HCT116 (cell line): ENCODE measurements around the gene KCTD18. TPM values are rescaled to one million over a fixed set of nuclear protein-coding genes. Genes with fewer than 3 reads are reported as not detected.

Experiments
- ATAC-seq: fragments of 200-7000 bp; cut with Tn5 transposase; 2 replicates; pipeline ENCODE4 v1.9.1; 2020; ENCODE audit warnings: mild to moderate bottlenecking, moderate library complexity
- BruUV-seq: library from RNA; stranded (reverse); fragments of 400-500 nt; replicated peaks from 2 replicates; lab custom pipeline; 2021; lab: Mats Ljungman, UMichigan
- CTCF ChIA-PET: fragments of 300-600 bp; sonication (Branson Sonifier 250); formaldehyde crosslinking; loops from one replicate; lab custom pipeline; 2021; ENCODE audit warnings: antibody characterized with exemption; lab: Charles Lee
- POLR2A ChIA-PET: fragments of 300-600, 350-600 bp; sonication (Branson Sonifier 250); formaldehyde crosslinking; loops from one replicate; lab custom pipeline; 2021; ENCODE audit warnings: antibody characterized with exemption; lab: Charles Lee
- RAD21 ChIA-PET, 2 experiments: fragments of 300-600 bp; sonication (Branson Sonifier 250); formaldehyde crosslinking; loops; one replicate each; lab custom pipeline; 2023; ENCODE audit warnings: low total read pairs in 2 of 2; ENCODE audit not compliant: uncharacterized antibody in 2 of 2, unreplicated experiment in 2 of 2, low non-redundant PET in 1 of 2; lab: Charles Lee
- DNase-seq: peaks from one replicate; pipeline ENCODE4 v3.0.0-alpha.2; 2010; ENCODE audit warnings: low read depth, low spot score
- H2AFZ ChIP-seq: fragments of 200-600 bp; shearing (Covaris generic), sonication (generic); 2 replicates; pipeline ENCODE4 v1.6.1; 2017; ENCODE audit warnings: low read depth, mixed run types, mixed read lengths, antibody characterized with exemption, low read length; ENCODE audit not compliant: poor library complexity, severe bottlenecking
- H3K27ac ChIP-seq: 2 replicates; pipeline ENCODE4 v1.5.1; 2012; ENCODE audit warnings: low read depth, low read length
- H3K27me3 ChIP-seq: fragments of 200-600 bp; sonication (generic); 2 replicates; pipeline ENCODE4 v1.6.1; 2016; ENCODE audit warnings: mixed run types, low read length, mixed read lengths; ENCODE audit not compliant: insufficient read depth
- H3K36me3 ChIP-seq, 2 experiments: fragments of 200-500 bp in 1 of 2; fragments of 200-600 bp in 1 of 2; sonication (Bioruptor generic) in 1 of 2; sonication (generic) in 1 of 2; 2 replicates each; pipeline versions ENCODE4 v1.5.1 to v1.6.1; 2014 to 2016; ENCODE audit warnings: low read length in 2 of 2, inconsistent platforms in 1 of 2, mixed read lengths in 1 of 2, mixed run types in 1 of 2; ENCODE audit not compliant: insufficient read depth in 2 of 2, control insufficient read depth in 1 of 2
- H3K4me1 ChIP-seq, 2 experiments: fragments of 200-600 bp in 1 of 2; sonication (generic) in 1 of 2; 2 replicates each; pipeline versions ENCODE4 v1.5.1 to v1.6.1; 2012 to 2017; ENCODE audit warnings: low read length in 2 of 2, inconsistent platforms in 1 of 2, mild to moderate bottlenecking in 1 of 2, mixed read lengths in 1 of 2, mixed run types in 1 of 2, moderate library complexity in 1 of 2; ENCODE audit not compliant: insufficient read depth in 2 of 2, control insufficient read depth in 1 of 2
- H3K4me2 ChIP-seq: fragments of 200-600 bp; sonication (generic); 2 replicates; pipeline ENCODE4 v1.6.1; 2017; ENCODE audit warnings: mixed run types, low read length, mixed read lengths
- H3K4me3 ChIP-seq, 2 experiments: fragments of 200-600 bp in 1 of 2; sonication (generic) in 1 of 2; replicated peaks in 1 of 2; 2 replicates each; pipeline ENCODE4 v1.5.1; 2011 to 2016; ENCODE audit warnings: low read length in 2 of 2, control low read depth in 1 of 2, low read depth in 1 of 2, mild to moderate bottlenecking in 1 of 2, mixed read lengths in 1 of 2, mixed run types in 1 of 2
- H3K79me2 ChIP-seq: fragments of 200-600 bp; sonication (generic); 2 replicates; pipeline ENCODE4 v1.6.1; 2017; ENCODE audit warnings: mild to moderate bottlenecking, mixed run types, low read length, moderate library complexity, mixed read lengths; ENCODE audit not compliant: insufficient read depth
- H3K9ac ChIP-seq: fragments of 200-600 bp; sonication (generic); 2 replicates; pipeline ENCODE4 v1.6.1; 2016; ENCODE audit warnings: low read length, mixed read lengths
- H3K9me2 ChIP-seq: fragments of 200-600 bp; sonication (generic), shearing (Covaris generic); 2 replicates; pipeline ENCODE4 v1.6.1; 2017; ENCODE audit warnings: mixed run types, mild to moderate bottlenecking, moderate library complexity; ENCODE audit not compliant: insufficient read depth
- H3K9me3 ChIP-seq, 2 experiments: fragments of 200-500 bp in 1 of 2; fragments of 200-600 bp in 1 of 2; sonication (Bioruptor generic) in 1 of 2; sonication (generic) in 1 of 2; 2 replicates each; pipeline ENCODE4 v1.6.1; 2014 to 2017; ENCODE audit warnings: low read length in 2 of 2, mixed read lengths in 2 of 2, inconsistent platforms in 1 of 2, low read depth in 1 of 2, mild to moderate bottlenecking in 1 of 2, mixed run types in 1 of 2, moderate library complexity in 1 of 2; ENCODE audit not compliant: control insufficient read depth in 1 of 2, insufficient read depth in 1 of 2
- H4K20me1 ChIP-seq: fragments of 200-600 bp; sonication (generic), shearing (Covaris generic); 2 replicates; pipeline ENCODE4 v1.6.1; 2017; ENCODE audit warnings: mixed run types, mild to moderate bottlenecking, moderate library complexity; ENCODE audit not compliant: insufficient read depth
- EZH2 ChIP-seq: fragments of 200-600 bp; sonication (generic); IDR thresholded peaks from 2 replicates; pipeline ENCODE4 v1.6.1; 2017; ENCODE audit warnings: antibody characterized with exemption, mixed run types
- RAD21 ChIP-seq: IDR thresholded peaks from 2 replicates; pipeline ENCODE4 v1.6.1; 2012; ENCODE audit warnings: low read depth, mild to moderate bottlenecking
- SP1 ChIP-seq: IDR thresholded peaks from 2 replicates; pipeline ENCODE4 v1.6.1; 2012; ENCODE audit warnings: low read depth
- ZNF274 ChIP-seq: fragments of 200-500 bp; sonication (Bioruptor generic); IDR thresholded peaks from 2 replicates; pipeline ENCODE4 v1.6.1; 2014; ENCODE audit warnings: mild to moderate bottlenecking, low read depth, low read length, inconsistent platforms
- intact Hi-C: fragments of 100-400 bp; cut with micrococcal nuclease; formaldehyde crosslinking; loops from 2 replicates; pipeline ENCODE4 v1.10.0; 2022
- total RNA-seq: library from RNA; stranded (reverse); gene quantifications from one replicate; pipeline ENCODE4 v1.2.1, GENCODE V29; 2021; ENCODE audit not compliant: unreplicated experiment
- TF ChIP-seq, protein P1 (sequence below): IDR thresholded peaks from 2 replicates; pipeline ENCODE4 v1.6.1; 2012
- TF ChIP-seq, protein P2 (sequence below), 3 experiments: fragments of 200-600 bp in 1 of 3; sonication (generic) in 1 of 3; IDR thresholded peaks in 2 of 3; conservative IDR thresholded peaks in 1 of 3; 2 replicates each; pipeline ENCODE4 v1.5.1; 2012 to 2017; ENCODE audit warnings: low read depth in 2 of 3, low read length in 2 of 3, antibody characterized with exemption in 1 of 3, borderline replicate concordance in 1 of 3, control low read depth in 1 of 3, mild to moderate bottlenecking in 1 of 3, mixed read lengths in 1 of 3, mixed run types in 1 of 3, moderate library complexity in 1 of 3; ENCODE audit not compliant: insufficient read depth in 1 of 3

The KCTD18 gene
- total RNA-seq, 1 experiment from 2014 or later = 12.8 TPM

GRCh38 chr2:200446612-200447011 is 63.3 kb downstream of the KCTD18 start (continued):
- TF ChIP-seq, protein P1, sequence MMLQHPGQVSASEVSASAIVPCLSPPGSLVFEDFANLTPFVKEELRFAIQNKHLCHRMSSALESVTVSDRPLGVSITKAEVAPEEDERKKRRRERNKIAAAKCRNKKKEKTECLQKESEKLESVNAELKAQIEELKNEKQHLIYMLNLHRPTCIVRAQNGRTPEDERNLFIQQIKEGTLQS = no peak
- no peak for TF ChIP-seq ZNF274

- no TSS peak for BruUV-seq
- H3K9me2 ChIP-seq = no peaks in the 10 kb centered on the region
- H3K36me3 ChIP-seq = peaks cover 0 to 4% of the 10 kb centered on the region in 2 experiments; a peak in 2 of 4 replicates
- H3K9ac ChIP-seq = no peak overlapping the region
- TF ChIP-seq EZH2 = no peak
- TF ChIP-seq RAD21 = peak; percentile 14; the same call in 1 of the 2 replicates
- H3K9me3 ChIP-seq = no peaks in the 10 kb centered on the region
- no peak overlapping the region for H3K4me2 ChIP-seq
- DNase-seq = no peak
- no peak overlapping the region for H3K4me3 ChIP-seq
- intact Hi-C loops = no loop called here
- no peaks in the 10 kb centered on the region for H3K4me1 ChIP-seq
- H3K79me2 ChIP-seq = no peaks in the 10 kb centered on the region
- RAD21 ChIA-PET = no interaction called here
- POLR2A ChIA-PET = no interaction called here
- no peaks in the 10 kb centered on the region for H3K27me3 ChIP-seq
- H4K20me1 ChIP-seq = no peaks in the 10 kb centered on the region
- H3K27ac ChIP-seq = no peak overlapping the region
- ATAC-seq = no peak
- H2AFZ ChIP-seq = no peak overlapping the region
- CTCF ChIA-PET = no interaction called here
These were observed 64.6 kb downstream of the KCTD18 start for GRCh38 chr2:200445284-200445683.

DNA sequence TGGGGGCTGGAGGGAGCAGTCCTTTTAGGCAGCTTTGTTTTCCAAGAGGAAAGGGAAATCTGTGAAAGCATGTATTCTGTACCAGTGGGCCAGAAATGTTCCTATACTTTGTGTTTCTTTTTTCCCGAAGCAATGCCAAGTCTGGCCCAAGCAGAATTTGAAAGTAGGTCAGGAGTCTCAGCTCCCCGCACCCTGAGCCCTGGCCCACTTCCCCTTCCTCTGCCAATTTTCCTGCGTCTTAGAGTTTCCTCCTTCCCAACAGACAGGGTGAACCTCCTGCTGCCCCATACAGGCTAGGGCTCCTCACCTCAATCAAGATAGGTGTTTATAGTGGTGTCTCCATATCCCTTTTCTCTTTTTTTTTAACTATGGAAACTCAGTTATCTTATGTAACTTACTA is 65.3 kb downstream of the KCTD18 start:
- H3K4me3 ChIP-seq = no peak overlapping the region
- no peaks in the 10 kb centered on the region for H4K20me1 ChIP-seq
- no peak overlapping the region for H3K27ac ChIP-seq
- no peaks in the 10 kb centered on the region for H3K27me3 ChIP-seq
- peaks cover 0 to 7% of the 10 kb centered on the region in 2 experiments; a peak in 2 of 4 replicates for H3K36me3 ChIP-seq
- ChIA-PET CTCF (no interaction called here), RAD21 (no interaction called here), POLR2A (no interaction called here)
- TF ChIP-seq, protein P2, sequence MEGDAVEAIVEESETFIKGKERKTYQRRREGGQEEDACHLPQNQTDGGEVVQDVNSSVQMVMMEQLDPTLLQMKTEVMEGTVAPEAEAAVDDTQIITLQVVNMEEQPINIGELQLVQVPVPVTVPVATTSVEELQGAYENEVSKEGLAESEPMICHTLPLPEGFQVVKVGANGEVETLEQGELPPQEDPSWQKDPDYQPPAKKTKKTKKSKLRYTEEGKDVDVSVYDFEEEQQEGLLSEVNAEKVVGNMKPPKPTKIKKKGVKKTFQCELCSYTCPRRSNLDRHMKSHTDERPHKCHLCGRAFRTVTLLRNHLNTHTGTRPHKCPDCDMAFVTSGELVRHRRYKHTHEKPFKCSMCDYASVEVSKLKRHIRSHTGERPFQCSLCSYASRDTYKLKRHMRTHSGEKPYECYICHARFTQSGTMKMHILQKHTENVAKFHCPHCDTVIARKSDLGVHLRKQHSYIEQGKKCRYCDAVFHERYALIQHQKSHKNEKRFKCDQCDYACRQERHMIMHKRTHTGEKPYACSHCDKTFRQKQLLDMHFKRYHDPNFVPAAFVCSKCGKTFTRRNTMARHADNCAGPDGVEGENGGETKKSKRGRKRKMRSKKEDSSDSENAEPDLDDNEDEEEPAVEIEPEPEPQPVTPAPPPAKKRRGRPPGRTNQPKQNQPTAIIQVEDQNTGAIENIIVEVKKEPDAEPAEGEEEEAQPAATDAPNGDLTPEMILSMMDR (IDR thresholded peaks at IDR 0.05 in 2 of 3, conservative IDR thresholded peaks at IDR 0.05 in 1 of 3; ENCODE audit: borderline replicate concordance in 1 of 3, insufficient read depth in 1 of 3, low read depth in 2 of 3, low read length in 2 of 3) = no peak
- TF ChIP-seq SP1 = no peak
- H2AFZ ChIP-seq = no peak overlapping the region
- BruUV-seq = no TSS peak
- H3K4me2 ChIP-seq = no peak overlapping the region
- no peaks in the 10 kb centered on the region for H3K9me3 ChIP-seq
- H3K79me2 ChIP-seq = no peaks in the 10 kb centered on the region
- H3K9me2 ChIP-seq = no peaks in the 10 kb centered on the region
- H3K9ac ChIP-seq = no peak overlapping the region
- intact Hi-C loops = no loop called here
- DNase-seq (no peak), ATAC-seq (no peak)
- no peaks in the 10 kb centered on the region for H3K4me1 ChIP-seq
